ENCODE measurements around the gene ASGR1.

DNA sequence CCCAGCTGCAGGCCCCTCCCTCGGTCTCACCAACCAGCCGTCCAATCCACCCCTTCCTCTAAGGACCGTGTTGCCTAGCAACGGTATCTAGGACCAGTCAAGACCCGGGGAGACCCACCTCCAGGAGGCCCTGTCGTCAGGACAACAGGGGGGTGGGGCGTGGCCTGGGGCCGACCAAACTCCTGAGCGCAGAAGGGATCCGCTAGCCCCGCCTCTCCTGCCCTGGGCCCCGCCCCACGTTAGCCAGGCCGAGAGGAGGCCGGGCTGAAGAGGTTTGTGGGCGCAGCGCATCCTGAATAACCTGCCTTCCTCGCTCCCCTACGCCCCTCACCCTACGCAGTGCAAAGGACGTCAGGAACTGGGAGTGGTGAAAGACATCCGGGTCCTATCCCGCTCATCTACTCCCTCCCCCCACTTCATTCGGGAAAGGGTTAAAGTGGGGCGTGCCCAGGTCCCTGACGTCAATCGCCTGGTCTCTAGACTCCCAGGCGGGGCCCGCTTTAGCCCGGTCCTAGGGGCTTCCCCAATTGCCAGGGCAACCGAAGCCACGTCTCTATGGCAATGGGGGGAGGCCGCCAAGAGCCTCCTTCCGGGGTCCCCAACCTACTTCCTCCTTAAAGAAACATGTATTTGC lies 25.8 kb upstream of the ASGR1 start:
- TF ChIP-seq, protein P1, sequence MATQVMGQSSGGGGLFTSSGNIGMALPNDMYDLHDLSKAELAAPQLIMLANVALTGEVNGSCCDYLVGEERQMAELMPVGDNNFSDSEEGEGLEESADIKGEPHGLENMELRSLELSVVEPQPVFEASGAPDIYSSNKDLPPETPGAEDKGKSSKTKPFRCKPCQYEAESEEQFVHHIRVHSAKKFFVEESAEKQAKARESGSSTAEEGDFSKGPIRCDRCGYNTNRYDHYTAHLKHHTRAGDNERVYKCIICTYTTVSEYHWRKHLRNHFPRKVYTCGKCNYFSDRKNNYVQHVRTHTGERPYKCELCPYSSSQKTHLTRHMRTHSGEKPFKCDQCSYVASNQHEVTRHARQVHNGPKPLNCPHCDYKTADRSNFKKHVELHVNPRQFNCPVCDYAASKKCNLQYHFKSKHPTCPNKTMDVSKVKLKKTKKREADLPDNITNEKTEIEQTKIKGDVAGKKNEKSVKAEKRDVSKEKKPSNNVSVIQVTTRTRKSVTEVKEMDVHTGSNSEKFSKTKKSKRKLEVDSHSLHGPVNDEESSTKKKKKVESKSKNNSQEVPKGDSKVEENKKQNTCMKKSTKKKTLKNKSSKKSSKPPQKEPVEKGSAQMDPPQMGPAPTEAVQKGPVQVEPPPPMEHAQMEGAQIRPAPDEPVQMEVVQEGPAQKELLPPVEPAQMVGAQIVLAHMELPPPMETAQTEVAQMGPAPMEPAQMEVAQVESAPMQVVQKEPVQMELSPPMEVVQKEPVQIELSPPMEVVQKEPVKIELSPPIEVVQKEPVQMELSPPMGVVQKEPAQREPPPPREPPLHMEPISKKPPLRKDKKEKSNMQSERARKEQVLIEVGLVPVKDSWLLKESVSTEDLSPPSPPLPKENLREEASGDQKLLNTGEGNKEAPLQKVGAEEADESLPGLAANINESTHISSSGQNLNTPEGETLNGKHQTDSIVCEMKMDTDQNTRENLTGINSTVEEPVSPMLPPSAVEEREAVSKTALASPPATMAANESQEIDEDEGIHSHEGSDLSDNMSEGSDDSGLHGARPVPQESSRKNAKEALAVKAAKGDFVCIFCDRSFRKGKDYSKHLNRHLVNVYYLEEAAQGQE (IDR thresholded peaks at IDR 0.05; ENCODE audit: borderline replicate concordance) = no peak
- TF ChIP-seq POLR2AphosphoS5 (IDR thresholded peaks at IDR 0.05) = peak; percentile 96
- TF ChIP-seq EP300 (conservative IDR thresholded peaks at IDR 0.05; ENCODE audit: poor library complexity, severe bottlenecking) = peak; percentile 85
- TF ChIP-seq, protein P2, sequence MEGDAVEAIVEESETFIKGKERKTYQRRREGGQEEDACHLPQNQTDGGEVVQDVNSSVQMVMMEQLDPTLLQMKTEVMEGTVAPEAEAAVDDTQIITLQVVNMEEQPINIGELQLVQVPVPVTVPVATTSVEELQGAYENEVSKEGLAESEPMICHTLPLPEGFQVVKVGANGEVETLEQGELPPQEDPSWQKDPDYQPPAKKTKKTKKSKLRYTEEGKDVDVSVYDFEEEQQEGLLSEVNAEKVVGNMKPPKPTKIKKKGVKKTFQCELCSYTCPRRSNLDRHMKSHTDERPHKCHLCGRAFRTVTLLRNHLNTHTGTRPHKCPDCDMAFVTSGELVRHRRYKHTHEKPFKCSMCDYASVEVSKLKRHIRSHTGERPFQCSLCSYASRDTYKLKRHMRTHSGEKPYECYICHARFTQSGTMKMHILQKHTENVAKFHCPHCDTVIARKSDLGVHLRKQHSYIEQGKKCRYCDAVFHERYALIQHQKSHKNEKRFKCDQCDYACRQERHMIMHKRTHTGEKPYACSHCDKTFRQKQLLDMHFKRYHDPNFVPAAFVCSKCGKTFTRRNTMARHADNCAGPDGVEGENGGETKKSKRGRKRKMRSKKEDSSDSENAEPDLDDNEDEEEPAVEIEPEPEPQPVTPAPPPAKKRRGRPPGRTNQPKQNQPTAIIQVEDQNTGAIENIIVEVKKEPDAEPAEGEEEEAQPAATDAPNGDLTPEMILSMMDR (IDR thresholded peaks at IDR 0.05; ENCODE audit: poor library complexity, severe bottlenecking) = no peak
